ENCODE measurements around the gene PIK3R5. TPM values are rescaled to one million over a fixed set of nuclear protein-coding genes. Genes with fewer than 3 reads are reported as not detected.

PIK3R5 gene
- total RNA-seq, 2 experiments from 2014 or later: 153 to 159 TPM

- ChIA-PET CTCF (interaction anchor here (1.1 to 2.8 kb wide), 6 partner anchors 11 to 58 kb away, joined by 3 to 10 read pairs (median 7); partner anchors contain the start of gene PIK3R5), POLR2A (interaction anchor here (0.6 to 5.3 kb wide), 5 partner anchors 8 to 208 kb away, joined by 3 to 94 read pairs (median 29); partner anchors contain the start of gene PIK3R5)
- Histone ChIP-seq H3K4me3 (ENCODE audit: low read length) (peak overlapping the region; percentile 19), H3K36me3 (ENCODE audit: insufficient read depth, low read length) (peaks cover 33% of the 10 kb centered on the region), H3K9me3 (ENCODE audit: control insufficient read depth in 1 of 2, insufficient read depth in 1 of 2, low read length in 2 of 2) (no peaks in the 10 kb centered on the region), H3K4me1 (ENCODE audit: insufficient read depth, low read length) (peaks cover 79% of the 10 kb centered on the region), H3K27me3 (ENCODE audit: control insufficient read depth in 1 of 2, insufficient read depth in 2 of 2, low read length in 2 of 2) (no peaks in the 10 kb centered on the region), H3K27ac (ENCODE audit: low read depth in 1 of 2, low read length in 2 of 2) (peak overlapping the region; percentile 66 to 77)
- peak; percentile 22 for ATAC-seq (ENCODE audit: poor library complexity)
- Mint-ChIP-seq H3K36me3 (ENCODE audit: low read depth) (peaks cover 69% of the 10 kb centered on the region), H3K27ac (peak overlapping the region; percentile 92), H3K4me3 (peak overlapping the region; percentile 74), H3K4me1 (ENCODE audit: low read depth) (peaks cover 94% of the 10 kb centered on the region), H3K9me3 (peaks cover 9% of the 10 kb centered on the region), H3K27me3 (no peaks in the 10 kb centered on the region)
- intact Hi-C loops (cut with DNase I, micrococcal nuclease): loop anchor here in 1 of 2 experiments (10.0 kb wide), 1 partner anchor 519 kb away; the partner anchor contains the start of gene NDEL1
- TF ChIP-seq, protein P1, sequence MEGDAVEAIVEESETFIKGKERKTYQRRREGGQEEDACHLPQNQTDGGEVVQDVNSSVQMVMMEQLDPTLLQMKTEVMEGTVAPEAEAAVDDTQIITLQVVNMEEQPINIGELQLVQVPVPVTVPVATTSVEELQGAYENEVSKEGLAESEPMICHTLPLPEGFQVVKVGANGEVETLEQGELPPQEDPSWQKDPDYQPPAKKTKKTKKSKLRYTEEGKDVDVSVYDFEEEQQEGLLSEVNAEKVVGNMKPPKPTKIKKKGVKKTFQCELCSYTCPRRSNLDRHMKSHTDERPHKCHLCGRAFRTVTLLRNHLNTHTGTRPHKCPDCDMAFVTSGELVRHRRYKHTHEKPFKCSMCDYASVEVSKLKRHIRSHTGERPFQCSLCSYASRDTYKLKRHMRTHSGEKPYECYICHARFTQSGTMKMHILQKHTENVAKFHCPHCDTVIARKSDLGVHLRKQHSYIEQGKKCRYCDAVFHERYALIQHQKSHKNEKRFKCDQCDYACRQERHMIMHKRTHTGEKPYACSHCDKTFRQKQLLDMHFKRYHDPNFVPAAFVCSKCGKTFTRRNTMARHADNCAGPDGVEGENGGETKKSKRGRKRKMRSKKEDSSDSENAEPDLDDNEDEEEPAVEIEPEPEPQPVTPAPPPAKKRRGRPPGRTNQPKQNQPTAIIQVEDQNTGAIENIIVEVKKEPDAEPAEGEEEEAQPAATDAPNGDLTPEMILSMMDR (IDR thresholded peaks at IDR 0.05): no peak
- DNase-seq: peak in 3 of 14 experiments; percentile 61 to 79 (median 70)
Observed at GRCh38 chr17:8953156-8953885, 12.2 kb downstream of the PIK3R5 start.

GRCh38 chr17:8952191-8952590 lies 13.3 kb downstream of the PIK3R5 start:
- peaks cover 69% of the 10 kb centered on the region for H3K36me3 Mint-ChIP-seq (ENCODE audit: low read depth)
- DNase-seq (peak in 2 of 14 experiments; percentile 62 to 70), ATAC-seq (ENCODE audit: poor library complexity) (no peak)
- Histone ChIP-seq H3K4me1 (ENCODE audit: insufficient read depth, low read length) (peaks cover 77% of the 10 kb centered on the region), H3K9me3 (ENCODE audit: control insufficient read depth in 1 of 2, insufficient read depth in 1 of 2, low read length in 2 of 2) (no peaks in the 10 kb centered on the region), H3K27me3 (ENCODE audit: control insufficient read depth in 1 of 2, insufficient read depth in 2 of 2, low read length in 2 of 2) (no peaks in the 10 kb centered on the region), H3K27ac (ENCODE audit: low read depth in 1 of 2, low read length in 2 of 2) (no peak overlapping the region), H3K36me3 (ENCODE audit: insufficient read depth, low read length) (peaks cover 30% of the 10 kb centered on the region), H3K4me3 (ENCODE audit: low read length) (no peak overlapping the region)
- intact Hi-C loops (cut with DNase I, micrococcal nuclease): loop anchor here in 1 of 2 experiments (10.0 kb wide), 1 partner anchor 517 kb away; the partner anchor contains the start of gene NDEL1
- H3K4me3 Mint-ChIP-seq: peak overlapping the region; percentile 63
- ChIA-PET CTCF (interaction anchor here (1.2 to 2.8 kb wide), 5 partner anchors 10 to 46 kb away, joined by 4 to 10 read pairs (median 5); partner anchors contain the start of gene PIK3R5), POLR2A (interaction anchor here (3.6 to 5.3 kb wide), 3 partner anchors 10 to 52 kb away, joined by 29 to 94 read pairs (median 66); partner anchors contain the start of gene PIK3R5)
- TF ChIP-seq, protein P1 (IDR thresholded peaks at IDR 0.05): no peak
- peaks cover 92% of the 10 kb centered on the region for H3K4me1 Mint-ChIP-seq (ENCODE audit: low read depth)
- peaks cover 9% of the 10 kb centered on the region for H3K9me3 Mint-ChIP-seq
- H3K27ac Mint-ChIP-seq: peak overlapping the region; percentile 92
- no peaks in the 10 kb centered on the region for H3K27me3 Mint-ChIP-seq

- peak overlapping the region in 1 of 2 donors; percentile 11 for H3K27ac ChIP-seq (ENCODE audit: low read depth in 1 of 2, low read length in 2 of 2)
- Mint-ChIP-seq H3K27me3 (no peaks in the 10 kb centered on the region), H3K9me3 (peaks cover 9% of the 10 kb centered on the region), H3K4me1 (ENCODE audit: low read depth) (peaks cover 92% of the 10 kb centered on the region), H3K36me3 (ENCODE audit: low read depth) (peaks cover 69% of the 10 kb centered on the region), H3K27ac (peak overlapping the region; percentile 92), H3K4me3 (no peak overlapping the region)
- DNase-seq (peak in 2 of 14 experiments; percentile 32 to 48), ATAC-seq (ENCODE audit: poor library complexity) (no peak)
- intact Hi-C loops (cut with DNase I, micrococcal nuclease): loop anchor here in 1 of 2 experiments (2.0 to 10.0 kb wide), 2 partner anchors 14 to 516 kb away; partner anchors contain the start of genes NDEL1 and PIK3R5
- H3K36me3 ChIP-seq (ENCODE audit: insufficient read depth, low read length): peaks cover 29% of the 10 kb centered on the region
- H3K9me3 ChIP-seq (ENCODE audit: control insufficient read depth in 1 of 2, insufficient read depth in 1 of 2, low read length in 2 of 2): no peaks in the 10 kb centered on the region
- no peaks in the 10 kb centered on the region for H3K27me3 ChIP-seq (ENCODE audit: control insufficient read depth in 1 of 2, insufficient read depth in 2 of 2, low read length in 2 of 2)
- ChIA-PET POLR2A (interaction anchor here (3.6 to 5.3 kb wide), 3 partner anchors 9 to 51 kb away, joined by 29 to 94 read pairs (median 66); partner anchors contain the start of gene PIK3R5), CTCF (interaction anchor here (1.4 to 1.7 kb wide), 2 partner anchors 14 to 47 kb away, joined by 4 to 5 read pairs; partner anchors contain the start of gene PIK3R5)
- TF ChIP-seq, protein P1 (IDR thresholded peaks at IDR 0.05): no peak
- H3K4me1 ChIP-seq (ENCODE audit: insufficient read depth, low read length): peaks cover 77% of the 10 kb centered on the region
- no peak overlapping the region for H3K4me3 ChIP-seq (ENCODE audit: low read length)
Observed at GRCh38 chr17:8951206-8951605, 14.3 kb downstream of the PIK3R5 start.

Measured in CD4-positive, alpha-beta T cell (primary cell).